RCC 7860 (cell line): Measurements from ENCODE around the gene SLC43A1.
A peak's percentile ranks its signal among the peaks of the same experiment; 100 is the strongest.

Source experiments
- DNase-seq: peaks from one replicate; pipeline ENCODE4 v3.0.0-alpha.2; 2015; ENCODE audit warnings: low spot score
- FAIRE-seq: peaks from 2 replicates; lab custom pipeline; 2012; peaks lifted over from hg19 to GRCh38; lab: Jason Lieb, UNC

Gene SLC43A1

GRCh38 chr11:57436031-57436430, 79.5 kb downstream of the SLC43A1 start:
- DNase-seq (no peak), FAIRE-seq (no peak)

- FAIRE-seq (peak; percentile 93), DNase-seq (peak; percentile 72)
Observed at GRCh38 chr11:57434640-57435546, 80.6 kb downstream of the SLC43A1 start.
